Measurements from ENCODE around the gene CLK4.

Gene CLK4

DNA sequence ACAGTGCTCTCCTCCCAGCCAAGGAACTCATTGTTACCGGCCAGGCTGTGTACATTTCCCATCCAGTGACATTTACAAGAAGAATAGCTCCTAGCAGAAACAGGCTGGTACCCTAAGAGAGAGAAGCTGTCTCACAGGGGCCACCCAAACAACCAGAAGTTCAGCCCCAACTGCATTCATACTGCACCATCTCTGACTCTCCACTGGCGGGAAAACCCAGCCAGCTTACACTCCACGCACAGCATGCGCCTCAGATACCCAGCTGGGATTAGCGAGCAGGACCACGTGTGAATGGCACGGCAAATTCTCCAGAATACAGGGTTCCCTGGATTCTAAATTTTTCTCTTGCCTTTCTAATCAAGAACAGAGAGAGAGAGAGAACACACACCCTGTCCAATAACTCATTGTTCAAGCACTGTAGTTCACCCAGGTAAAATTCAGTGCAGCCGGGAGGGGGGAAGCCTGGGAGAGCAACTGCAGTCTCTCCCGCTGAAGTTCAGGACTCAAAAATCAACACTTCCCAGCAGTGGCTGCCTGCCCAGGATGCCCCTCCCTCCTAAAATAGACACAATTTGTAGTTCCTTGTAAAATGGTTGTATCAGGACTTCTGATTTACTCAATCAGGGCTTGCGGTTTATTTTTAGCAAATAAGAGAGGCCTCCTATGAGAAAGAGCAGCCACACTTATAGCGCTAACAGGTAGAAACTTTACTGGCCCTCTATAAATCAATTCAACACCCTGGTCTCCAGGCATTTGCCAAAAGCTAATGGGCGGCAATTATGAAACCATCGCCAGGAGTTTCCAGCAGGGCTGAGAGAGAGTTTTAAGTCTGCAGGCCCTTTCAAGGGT lies 38.9 kb downstream of the CLK4 start:
- DNase-seq, result no peak

DNA sequence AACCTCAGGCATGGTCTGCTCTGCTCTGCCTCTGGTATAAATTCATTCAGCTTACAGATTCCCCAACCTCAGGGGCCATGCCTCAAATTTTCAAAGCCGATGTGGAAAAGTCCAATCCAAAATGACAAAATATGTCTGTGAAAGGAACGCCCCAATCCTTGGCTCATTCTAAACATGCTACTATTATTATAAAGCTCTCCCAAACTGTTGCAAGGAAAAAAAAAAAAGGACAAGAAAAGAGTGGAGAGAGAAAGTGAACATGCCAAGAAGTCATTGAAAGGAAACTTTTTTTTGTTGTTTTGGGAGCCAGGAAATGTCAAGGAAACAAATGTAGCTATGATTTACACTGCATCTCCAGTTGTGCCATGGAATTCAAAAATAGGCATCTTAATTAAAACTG lies 40.5 kb downstream of the CLK4 start:
- no peak for DNase-seq

DNA sequence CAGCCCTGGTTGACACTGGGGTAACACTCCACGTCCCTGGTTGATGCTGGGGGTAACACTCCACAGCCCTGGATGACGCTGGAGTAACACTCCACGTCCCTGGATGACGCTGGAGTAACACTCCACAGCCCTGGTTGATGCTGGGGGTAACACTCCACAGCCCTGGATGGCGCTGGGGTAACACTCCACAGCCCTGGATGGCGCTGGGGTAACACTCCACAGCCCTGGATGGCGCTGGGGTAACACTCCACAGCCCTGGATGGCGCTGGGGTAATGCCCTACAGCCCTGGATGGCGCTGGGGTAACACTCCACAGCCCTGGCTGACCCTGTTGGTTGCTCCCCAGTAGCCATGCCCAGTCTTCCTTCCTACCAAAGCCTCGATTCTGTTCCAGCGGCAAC lies 41.4 kb downstream of the CLK4 start:
- DNase-seq, result peak in 1 of 2 donors; percentile 44

GRCh38 chr5:178583279-178583678 lies 43.6 kb downstream of the CLK4 start:
- DNase-seq, result no peak

DNA sequence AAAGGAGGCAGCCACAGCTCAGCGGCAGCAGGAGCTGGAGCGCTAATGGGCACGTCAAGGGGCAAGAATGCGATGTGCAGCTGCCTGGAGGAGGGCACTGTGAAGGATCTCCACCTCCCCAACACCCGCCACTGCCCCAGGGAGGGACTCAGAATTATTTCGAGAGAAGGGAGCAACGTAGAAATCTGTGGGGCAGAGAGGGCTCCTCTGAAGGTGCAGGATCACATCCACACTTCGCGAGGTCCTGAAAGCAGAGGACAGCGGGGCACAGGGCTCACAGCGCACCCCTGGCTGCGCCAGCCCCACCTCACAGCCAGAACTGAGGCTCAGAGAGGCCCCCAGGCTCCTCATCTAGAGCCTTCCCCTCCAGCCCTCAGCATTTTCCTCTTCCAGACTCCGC lies 44.6 kb downstream of the CLK4 start:
- no peak for DNase-seq

DNA sequence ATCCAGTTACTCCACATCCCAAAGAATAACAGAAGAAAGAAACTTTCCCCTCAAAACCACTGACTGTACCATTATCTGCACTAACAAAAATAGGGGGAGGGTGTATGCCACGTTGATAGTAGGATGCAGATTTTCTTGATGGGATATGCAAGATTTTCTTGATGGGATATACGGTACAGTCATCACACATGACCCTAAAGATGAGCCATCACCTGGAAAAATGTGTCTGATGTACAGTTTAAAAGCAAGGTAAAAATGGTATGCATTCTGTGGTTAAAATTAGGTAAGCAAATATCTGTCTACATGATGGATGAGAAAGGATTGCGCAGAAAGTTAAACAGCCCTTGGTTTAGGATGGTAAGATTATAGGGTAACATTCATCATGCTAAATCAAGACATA lies 45.2 kb downstream of the CLK4 start:
- no peak for DNase-seq

DNA sequence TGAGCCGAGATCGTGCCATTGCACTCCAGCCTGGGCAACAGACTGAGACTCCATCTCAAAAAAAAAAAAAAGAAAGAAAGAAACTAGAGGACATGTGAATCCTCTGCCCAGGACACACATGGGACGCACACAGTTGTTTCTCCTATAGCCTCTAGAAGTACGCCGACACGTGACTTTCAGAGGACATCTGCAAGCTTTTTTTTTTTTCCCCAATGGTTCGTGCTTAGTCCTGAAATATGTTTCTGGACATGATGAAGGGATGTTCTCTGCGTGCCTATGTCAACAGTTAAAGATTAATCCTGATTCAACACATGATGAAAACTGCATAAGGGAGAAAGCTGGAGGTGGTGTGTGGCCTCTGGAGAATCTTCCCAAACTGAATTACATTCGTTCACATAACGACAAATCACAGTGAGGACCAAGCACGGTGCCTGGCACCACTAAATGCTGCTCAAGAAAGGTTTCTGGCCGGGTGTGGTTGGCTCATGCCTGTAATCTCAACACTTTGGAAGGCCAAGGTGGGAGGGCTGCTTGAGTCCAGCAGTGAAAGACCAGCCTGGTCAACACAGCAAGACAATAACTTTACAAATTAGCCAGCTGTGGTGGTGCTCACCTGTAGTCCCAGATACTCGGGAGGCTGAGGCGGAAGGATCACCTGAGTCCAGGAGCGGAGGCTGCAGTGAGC lies 46.4 kb downstream of the CLK4 start:
- DNase-seq, result no peak

- DNase-seq, result no peak
Observed at GRCh38 chr5:178577944-178578343, 48.9 kb downstream of the CLK4 start.

DNA sequence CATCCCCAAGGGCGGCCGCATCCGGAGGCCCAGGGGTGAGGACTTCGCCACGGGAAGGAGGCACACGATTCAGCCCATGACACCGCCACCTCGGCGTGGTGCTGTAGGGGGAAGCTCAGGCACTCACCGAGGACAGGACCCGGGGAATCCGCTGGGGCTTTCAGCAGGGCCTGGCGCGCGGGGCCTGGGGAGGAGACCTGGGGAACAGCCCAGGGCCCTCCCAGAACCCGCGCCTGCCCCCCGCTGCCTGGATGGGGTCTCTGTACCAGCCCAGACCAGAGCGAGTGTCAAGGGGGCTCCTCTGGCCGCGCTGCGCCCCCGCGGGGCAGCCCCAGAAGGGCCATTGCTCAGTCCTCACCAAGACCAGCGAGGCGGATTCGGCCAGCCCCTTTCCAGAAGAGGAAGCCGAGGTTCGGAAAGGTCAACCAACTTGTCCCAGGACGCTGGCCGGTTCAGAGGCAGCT lies 49.4 kb downstream of the CLK4 start:
- peak in 1 of 2 donors; percentile 45 for DNase-seq

GRCh38 chr5:178576591-178577351 lies 50.1 kb downstream of the CLK4 start:
- DNase-seq, result no peak

- DNase-seq, result no peak
Observed at GRCh38 chr5:178573216-178573615, 53.6 kb downstream of the CLK4 start.

GRCh38 chr5:178572617-178573016 lies 54.2 kb downstream of the CLK4 start:
- no peak for DNase-seq

GRCh38 chr5:178569485-178569884 lies 57.4 kb downstream of the CLK4 start:
- peak in 1 of 2 donors; percentile 54 for DNase-seq

- DNase-seq, result no peak
Observed at GRCh38 chr5:178564811-178565550, 61.9 kb downstream of the CLK4 start.

DNA sequence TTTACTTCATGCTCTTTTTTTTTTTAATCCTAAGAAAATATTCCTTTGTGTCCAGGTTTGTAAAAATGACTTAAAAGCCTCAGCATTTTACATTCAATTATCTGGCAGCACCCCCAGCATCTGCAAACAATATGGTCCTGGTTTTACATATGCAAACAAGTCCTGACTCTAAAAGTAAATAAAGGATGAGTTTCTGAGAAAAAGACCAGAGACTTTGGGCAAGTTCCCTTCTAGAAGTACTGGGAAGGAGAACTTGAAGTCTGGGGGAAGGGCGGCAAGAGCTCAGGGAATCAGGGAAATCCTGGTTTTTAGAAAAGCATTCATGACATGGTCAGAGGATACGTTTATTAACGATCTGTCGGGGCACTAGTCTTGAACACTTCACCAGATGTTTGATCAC lies 62.5 kb downstream of the CLK4 start:
- DNase-seq, result no peak

DNA sequence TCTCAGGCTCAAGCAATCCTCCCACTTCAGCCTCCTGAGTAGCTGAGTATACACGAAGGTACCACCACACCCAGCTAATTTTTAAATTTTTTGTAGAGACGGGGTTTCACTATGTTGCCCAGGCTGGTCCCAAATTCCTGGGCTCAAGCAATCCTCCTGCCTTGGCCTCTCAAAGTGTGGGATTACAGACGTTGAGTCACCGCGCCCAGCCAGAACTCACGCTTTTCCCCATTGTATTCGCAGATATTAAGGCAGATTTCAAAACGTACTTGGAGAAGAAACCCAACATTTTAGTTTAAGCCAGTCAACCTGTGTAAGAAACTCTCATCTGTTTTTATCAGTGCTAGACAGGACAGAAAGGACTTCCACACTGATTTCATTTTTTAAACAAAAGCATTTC lies 63.2 kb downstream of the CLK4 start:
- no peak for DNase-seq

DNA sequence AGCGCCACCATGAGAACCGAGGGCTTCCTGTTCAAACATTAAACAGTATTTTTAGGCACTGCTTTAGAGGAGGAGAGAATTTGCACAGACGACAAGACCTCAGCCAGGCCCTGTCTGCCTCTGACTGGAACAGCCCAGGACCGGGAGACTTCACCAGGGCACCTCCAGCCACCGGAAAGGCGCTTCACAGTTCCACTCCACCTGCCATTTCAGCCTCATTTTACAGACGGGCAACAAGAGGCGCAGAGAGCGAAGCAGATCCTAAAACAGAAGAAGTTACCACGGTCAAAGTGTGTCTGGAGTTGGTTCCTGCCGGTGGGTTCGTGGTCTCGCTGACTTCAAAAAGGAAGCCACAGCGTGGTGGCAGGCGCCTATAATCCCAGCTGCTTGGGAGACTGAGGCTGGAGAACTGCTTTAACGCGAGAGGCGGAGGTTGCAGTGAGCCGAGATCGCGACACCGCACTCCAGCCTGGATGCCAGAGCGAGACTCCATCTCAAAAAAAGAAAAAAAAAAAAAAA lies 65.0 kb downstream of the CLK4 start:
- DNase-seq, result no peak

DNA sequence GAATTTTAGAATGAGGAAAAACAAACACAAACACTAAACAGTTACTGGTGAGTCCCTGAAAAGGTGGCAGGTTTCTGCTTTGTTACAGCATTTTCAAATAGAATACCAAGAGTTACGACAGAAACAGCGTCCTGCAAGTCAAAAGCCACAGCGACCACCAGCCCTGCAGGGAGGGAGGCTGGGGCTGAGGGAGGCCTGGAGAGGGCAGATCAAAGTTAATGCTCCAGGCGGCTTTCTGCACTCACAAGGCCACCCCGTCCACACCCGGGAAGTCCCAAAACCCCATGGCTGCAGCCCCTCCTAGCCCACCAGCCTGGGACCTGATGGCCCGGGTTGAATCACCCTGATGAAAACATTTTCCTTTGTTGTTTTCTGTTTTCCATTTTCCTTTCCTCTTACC lies 65.9 kb downstream of the CLK4 start:
- no peak for DNase-seq

GRCh38 chr5:178557416-178557815 lies 69.4 kb downstream of the CLK4 start:
- no peak for DNase-seq

- DNase-seq, result no peak
Observed at GRCh38 chr5:178555771-178556211, 71.1 kb downstream of the CLK4 start.

DNA sequence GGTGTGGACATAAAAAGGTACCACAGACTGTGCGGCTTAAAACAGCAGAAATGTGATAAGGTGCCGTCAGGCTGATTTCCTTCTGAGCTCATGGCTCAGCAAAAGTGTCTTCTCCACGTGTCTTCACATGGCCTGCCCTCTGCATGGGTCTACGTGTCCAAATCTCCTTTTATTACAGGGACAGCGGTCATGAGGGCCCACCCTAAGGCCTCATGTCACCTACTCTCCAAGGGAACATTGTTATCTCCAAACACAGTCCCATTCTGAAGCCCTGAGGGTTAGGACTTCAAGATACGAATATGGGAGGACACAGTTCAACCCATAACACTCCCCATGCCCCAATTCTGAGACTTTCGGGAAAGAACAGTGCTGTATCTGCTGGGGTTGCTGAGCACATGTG lies 71.8 kb downstream of the CLK4 start:
- DNase-seq, result no peak

GRCh38 chr5:178554311-178554710 lies 72.5 kb downstream of the CLK4 start:
- no peak for DNase-seq

Data from inflammatory macrophage (primary cell).